GM12891 (cell line): ENCODE measurements around the gene AGXT.

Experiments used
- PAX5 ChIP-seq: IDR thresholded peaks from 2 replicates; pipeline ENCODE4 v1.6.1; 2011; ENCODE audit warnings: low read length, moderate library complexity, mild to moderate bottlenecking; ENCODE audit not compliant: insufficient read depth, severe bottlenecking
- POLR2A ChIP-seq: IDR thresholded peaks from 2 replicates; pipeline ENCODE4 v1.6.1; 2011; ENCODE audit warnings: low read depth, low read length, control low read depth

GRCh38 chr2:240869109-240869955 is 708 bp downstream of the AGXT start:
- no peak for TF ChIP-seq POLR2A
- TF ChIP-seq PAX5: no peak
